Breast epithelium (tissue), 3 donors: ENCODE measurements around the gene CUL9.

ENCODE experiments used
- CTCF ChIP-seq, 3 donors: fragments of 450-650 bp; IDR thresholded peaks; one replicate each; pipeline ENCODE4 v1.5.1; 2016 to 2017; ENCODE audit warnings: antibody characterized with exemption in 3 of 3, mild to moderate bottlenecking in 3 of 3, moderate library complexity in 3 of 3
- POLR2A ChIP-seq: fragments of 450-650 bp; IDR thresholded peaks from one replicate; pipeline ENCODE4 v1.6.1; 2016; ENCODE audit warnings: antibody characterized with exemption, mild to moderate bottlenecking, moderate library complexity

GRCh38 chr6:43185391-43185985, 3.5 kb downstream of the CUL9 start:
- TF ChIP-seq POLR2A, result no peak
- no peak for TF ChIP-seq CTCF (IDR thresholded peaks at IDR 0.05)
